Measurements from ENCODE around the gene TF. TPM values are rescaled to one million over a fixed set of nuclear protein-coding genes. Genes with fewer than 3 reads are reported as not detected.

The TF gene
- total and polyA plus RNA-seq, 4 donors: 5,045 to 9,659 (median 6,266) TPM

- Histone ChIP-seq H3K9me3 (ENCODE audit: control insufficient read depth in 4 of 4, low read length in 3 of 4) (no peaks in the 10 kb centered on the region), H3K4me3 (ENCODE audit: low read depth in 1 of 3, low read length in 3 of 3) (no peak overlapping the region), H3K9ac (ENCODE audit: low read depth in 1 of 2, low read length in 2 of 2) (no peak overlapping the region), H3K36me3 (ENCODE audit: control insufficient read depth in 4 of 4, insufficient read depth in 3 of 4, low read depth in 1 of 4, low read length in 3 of 4) (no peaks in the 10 kb centered on the region), H3K4me1 (ENCODE audit: control insufficient read depth in 4 of 4, insufficient read depth in 4 of 4, low read length in 3 of 4) (no peaks in the 10 kb centered on the region), H3K27ac (ENCODE audit: low read depth in 1 of 2, low read length in 2 of 2) (no peak overlapping the region), H3K27me3 (ENCODE audit: control insufficient read depth in 4 of 4, insufficient read depth in 4 of 4, low read length in 3 of 4) (no peaks in the 10 kb centered on the region)
- TF ChIP-seq CTCF (IDR thresholded peaks at IDR 0.05; ENCODE audit: low read depth, low read length, missing input control) (no peak), RAD21 (IDR thresholded peaks at IDR 0.05) (no peak), FOXA1 (IDR thresholded peaks at IDR 0.05) (no peak), HNF4A (conservative IDR thresholded peaks at IDR 0.05) (no peak), HNF4G (IDR thresholded peaks at IDR 0.05) (no peak), REST (IDR thresholded peaks at IDR 0.05) (no peak), NR2F2 (IDR thresholded peaks at IDR 0.05) (no peak), FOXA2 (IDR thresholded peaks at IDR 0.05) (no peak), GABPA (IDR thresholded peaks at IDR 0.05 in 1 of 2, conservative IDR thresholded peaks at IDR 0.05 in 1 of 2) (no peak), SP1 (IDR thresholded peaks at IDR 0.05) (no peak), YY1 (IDR thresholded peaks at IDR 0.05) (no peak), TAF1 (conservative IDR thresholded peaks at IDR 0.05) (no peak), ZBTB33 (IDR thresholded peaks at IDR 0.05) (no peak), JUND (IDR thresholded peaks at IDR 0.05) (no peak), EGR1 (IDR thresholded peaks at IDR 0.05; ENCODE audit: low read depth in 2 of 2) (no peak), RXRA (IDR thresholded peaks at IDR 0.05) (no peak)
- TF ChIP-seq, protein P1, sequence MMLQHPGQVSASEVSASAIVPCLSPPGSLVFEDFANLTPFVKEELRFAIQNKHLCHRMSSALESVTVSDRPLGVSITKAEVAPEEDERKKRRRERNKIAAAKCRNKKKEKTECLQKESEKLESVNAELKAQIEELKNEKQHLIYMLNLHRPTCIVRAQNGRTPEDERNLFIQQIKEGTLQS (IDR thresholded peaks at IDR 0.05): no peak
- TF ChIP-seq, protein P2, sequence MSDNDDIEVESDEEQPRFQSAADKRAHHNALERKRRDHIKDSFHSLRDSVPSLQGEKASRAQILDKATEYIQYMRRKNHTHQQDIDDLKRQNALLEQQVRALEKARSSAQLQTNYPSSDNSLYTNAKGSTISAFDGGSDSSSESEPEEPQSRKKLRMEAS (IDR thresholded peaks at IDR 0.05): no peak
- no peak for DNase-seq (ENCODE audit: low spot score)
- 65% methylated on average over 9 of the region's 9 CpGs for WGBS
Measured at GRCh38 chr3:133792171-133792763, 46.1 kb downstream of the TF start.
